GM23338 (cell line): ENCODE data around the gene EVA1B. TPM values are rescaled to one million over a fixed set of nuclear protein-coding genes. Genes with fewer than 3 reads are reported as not detected.

Experiments used
- ATAC-seq: fragments of 200-7000 bp; cut with Tn5 transposase; 3 replicates; pipeline ENCODE4 v1.9.1; 2020
- DNase-seq: peaks from one replicate; pipeline ENCODE4 v3.0.0-alpha.2; 2015; ENCODE audit warnings: low spot score
- H2AFZ ChIP-seq: fragments of 200-600 bp; sonication (generic); 2 replicates; pipeline ENCODE4 v1.8.0; 2016; ENCODE audit warnings: antibody characterized with exemption, mild to moderate bottlenecking, moderate library complexity
- H3F3A ChIP-seq: fragments of 200-600 bp; sonication (generic); replicated peaks from 2 replicates; pipeline ENCODE4 v1.8.0; 2017; ENCODE audit warnings: antibody characterized with exemption, mixed run types, low read depth
- H3K27ac ChIP-seq: fragments of 200-600 bp; sonication (generic); 2 replicates; pipeline ENCODE4 v1.6.1; 2016; ENCODE audit warnings: low read depth
- H3K27me3 ChIP-seq: fragments of 200-600 bp; sonication (generic); 2 replicates; pipeline ENCODE4 v1.8.0; 2016; ENCODE audit warnings: mild to moderate bottlenecking, mixed run types, moderate library complexity; ENCODE audit not compliant: insufficient read depth
- H3K36me3 ChIP-seq: fragments of 200-600 bp; sonication (generic); 2 replicates; pipeline ENCODE4 v1.8.0; 2016; ENCODE audit warnings: mild to moderate bottlenecking; ENCODE audit not compliant: insufficient read depth
- H3K4me1 ChIP-seq: fragments of 200-600 bp; sonication (generic); 2 replicates; pipeline ENCODE4 v1.8.0; 2016; ENCODE audit warnings: mild to moderate bottlenecking, moderate library complexity; ENCODE audit not compliant: insufficient read depth
- H3K4me2 ChIP-seq: fragments of 200-600 bp; sonication (generic); 2 replicates; pipeline ENCODE4 v1.7.1; 2017; ENCODE audit warnings: mixed run types
- H3K4me3 ChIP-seq: fragments of 200-600 bp; sonication (generic); 2 replicates; pipeline ENCODE4 v1.6.1; 2016; ENCODE audit warnings: mixed run types
- H3K79me2 ChIP-seq: fragments of 200-600 bp; sonication (generic); replicated peaks from 2 replicates; pipeline ENCODE4 v1.8.0; 2017; ENCODE audit warnings: mild to moderate bottlenecking; ENCODE audit not compliant: insufficient read depth
- H3K9me2 ChIP-seq: fragments of 200-600 bp; sonication (generic); 2 replicates; pipeline ENCODE4 v1.8.0; 2017; ENCODE audit not compliant: insufficient read depth
- H4K20me1 ChIP-seq: fragments of 200-600 bp; sonication (generic); replicated peaks from 2 replicates; pipeline ENCODE4 v1.8.0; 2017; ENCODE audit warnings: mild to moderate bottlenecking; ENCODE audit not compliant: insufficient read depth
- H3K27ac Mint-ChIP-seq: 2 replicates; pipeline ENCODE4 v1.8.0; 2020; ENCODE audit warnings: inconsistent platforms, mild to moderate bottlenecking, moderate library complexity, mixed read lengths
- H3K27me3 Mint-ChIP-seq: 3 replicates; pipeline ENCODE4 v1.8.0; 2022; ENCODE audit warnings: low read depth, mild to moderate bottlenecking, moderate library complexity, mixed read lengths, inconsistent platforms; ENCODE audit not compliant: insufficient read depth, poor library complexity
- H3K36me3 Mint-ChIP-seq: 3 replicates; pipeline ENCODE4 v1.8.0; 2021; ENCODE audit warnings: low read depth, mild to moderate bottlenecking, inconsistent platforms, moderate library complexity, mixed read lengths
- H3K4me1 Mint-ChIP-seq: 3 replicates; pipeline ENCODE4 v1.8.0; 2020; ENCODE audit warnings: mild to moderate bottlenecking, inconsistent platforms, mixed read lengths
- H3K4me3 Mint-ChIP-seq: 3 replicates; pipeline ENCODE4 v1.8.0; 2021; ENCODE audit warnings: moderate library complexity, mild to moderate bottlenecking, inconsistent platforms, mixed read lengths
- H3K9me3 Mint-ChIP-seq: 3 replicates; pipeline ENCODE4 v1.8.0; 2020; ENCODE audit warnings: moderate library complexity, mild to moderate bottlenecking, inconsistent platforms, mixed read lengths
- CTCF ChIP-seq, 2 experiments: fragments of 200-600 bp in 1 of 2; sonication (generic) in 1 of 2; conservative IDR thresholded peaks; 2 replicates each; pipeline versions ENCODE4 v1.5.1 to v1.6.1; 2016 to 2017; ENCODE audit warnings: antibody characterized with exemption in 2 of 2, low read depth in 2 of 2, mild to moderate bottlenecking in 2 of 2, moderate library complexity in 1 of 2
- EZH2 ChIP-seq: fragments of 200-600 bp; sonication (generic); IDR thresholded peaks from one replicate; pipeline ENCODE4 v1.8.0; 2017; ENCODE audit warnings: antibody characterized with exemption, mild to moderate bottlenecking, low read depth; ENCODE audit not compliant: unreplicated experiment
- EZH2phosphoT487 ChIP-seq: fragments of 200-600 bp; sonication (generic); IDR thresholded peaks from one replicate; pipeline ENCODE4 v1.8.1; 2018; ENCODE audit warnings: antibody characterized with exemption; ENCODE audit not compliant: unreplicated experiment
- JUNB ChIP-seq: IDR thresholded peaks from one replicate; pipeline ENCODE4 v1.6.1; 2016; ENCODE audit warnings: antibody characterized with exemption; ENCODE audit not compliant: unreplicated experiment
- NANOG ChIP-seq: IDR thresholded peaks from 2 replicates; pipeline ENCODE4 v1.6.1; 2016; ENCODE audit warnings: antibody characterized with exemption, borderline replicate concordance
- POLR2AphosphoS5 ChIP-seq: IDR thresholded peaks from 2 replicates; pipeline ENCODE4 v1.6.1; 2016; ENCODE audit warnings: antibody characterized with exemption, low read depth
- REST ChIP-seq: IDR thresholded peaks from one replicate; pipeline ENCODE4 v1.6.1; 2018; ENCODE audit warnings: antibody characterized with exemption; ENCODE audit not compliant: unreplicated experiment
- STAT1 ChIP-seq: IDR thresholded peaks from one replicate; pipeline ENCODE4 v1.6.1; 2016; ENCODE audit warnings: antibody characterized with exemption; ENCODE audit not compliant: unreplicated experiment
- ZNF114 ChIP-seq: fragments of 250-450 bp; sonication (Bioruptor Pico); IDR thresholded peaks from 2 replicates; pipeline ENCODE4 v1.5.0; 2020; ENCODE audit warnings: mild to moderate bottlenecking, moderate library complexity
- polyA plus RNA-seq: library from polyadenylated mRNA; unstranded; fragments of >200 nt; fragmentation: Nextera tagmentation; extraction: Ambion mirVana; gene quantifications from 2 replicates; pipeline ENCODE4 v1.2.1, GENCODE V29; 2016
- total RNA-seq: library from RNA; depleted of rRNA; stranded (reverse); fragments of >200 nt; shearing (Covaris generic); gene quantifications from 2 replicates; pipeline ENCODE4 v1.2.3, GENCODE V29; 2014
- TF ChIP-seq, protein P1 (sequence below): IDR thresholded peaks from 2 replicates; pipeline ENCODE4 v1.6.1; 2016; ENCODE audit warnings: antibody characterized with exemption

EVA1B gene
- total and polyA plus RNA-seq, 2 experiments from 2014 or later: 9.2 to 27.3 TPM

- Histone ChIP-seq H3K4me2 (no peak overlapping the region), H3K9me2 (no peaks in the 10 kb centered on the region), H3K27me3 (no peaks in the 10 kb centered on the region), H3K36me3 (peaks cover 45% of the 10 kb centered on the region), H3K4me3 (no peak overlapping the region), H2AFZ (no peak overlapping the region), H4K20me1 (peaks cover 6% of the 10 kb centered on the region; the same call in 1 of the 2 replicates), H3K4me1 (peaks cover 8% of the 10 kb centered on the region), H3K27ac (no peak overlapping the region), H3K79me2 (0 out of 2 replicates have a peak, but pooled peaks cover 4% of the 10 kb centered on the region), H3F3A (peaks cover 14% of the 10 kb centered on the region)
- TF ChIP-seq JUNB (no peak), EZH2 (no peak), REST (no peak), NANOG (no peak), STAT1 (no peak), ZNF114 (CRISPR knock-in tag) (no peak), EZH2phosphoT487 (no peak)
- no peaks in the 10 kb centered on the region for H3K9me3 Mint-ChIP-seq
- H3K27me3 Mint-ChIP-seq: peaks cover 12% of the 10 kb centered on the region
- 0 out of 2 replicates have a peak overlapping the region, but pooled peaks have one; percentile 30 for H3K27ac Mint-ChIP-seq
- DNase-seq (no peak), ATAC-seq (no peak)
- peaks cover 10% of the 10 kb centered on the region for H3K4me1 Mint-ChIP-seq
- no peak overlapping the region for H3K4me3 Mint-ChIP-seq
- peaks cover 84% of the 10 kb centered on the region for H3K36me3 Mint-ChIP-seq
These were observed 22.2 kb downstream of the EVA1B start for GRCh38 chr1:36301220-36301619.

DNA sequence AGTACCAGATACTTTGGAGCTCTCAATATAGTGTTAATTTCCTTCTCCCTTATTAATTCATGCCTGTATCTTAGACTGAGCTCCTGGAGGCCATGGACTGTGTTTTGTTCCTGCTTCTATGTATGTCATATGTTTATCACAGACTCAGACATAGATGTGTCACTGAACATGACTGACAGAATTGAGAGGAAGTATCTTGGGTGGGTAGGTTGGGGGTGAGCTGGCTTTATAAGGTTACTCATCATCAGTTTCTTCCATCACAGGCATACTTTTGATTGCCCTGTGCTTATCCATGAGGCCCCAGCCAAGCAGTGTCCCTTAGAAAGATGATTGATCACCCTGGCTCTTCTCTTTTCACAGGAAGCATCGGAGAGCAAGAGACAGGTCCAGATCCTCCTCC, 22.9 kb downstream of the EVA1B start:
- Histone ChIP-seq H3K4me3 (no peak overlapping the region), H3K9me2 (no peaks in the 10 kb centered on the region), H3K79me2 (0 out of 2 replicates have a peak, but pooled peaks cover 4% of the 10 kb centered on the region), H3F3A (peaks cover 9% of the 10 kb centered on the region), H4K20me1 (peaks cover 9% of the 10 kb centered on the region; the same call in 1 of the 2 replicates), H2AFZ (no peak overlapping the region), H3K4me1 (peaks cover 5% of the 10 kb centered on the region), H3K36me3 (peaks cover 48% of the 10 kb centered on the region), H3K27ac (no peak overlapping the region), H3K27me3 (no peaks in the 10 kb centered on the region), H3K4me2 (no peak overlapping the region)
- peaks cover 12% of the 10 kb centered on the region for H3K27me3 Mint-ChIP-seq
- H3K27ac Mint-ChIP-seq: peak overlapping the region; percentile 90
- no peak overlapping the region for H3K4me3 Mint-ChIP-seq
- DNase-seq (no peak), ATAC-seq (no peak)
- H3K36me3 Mint-ChIP-seq: peaks cover 88% of the 10 kb centered on the region
- peaks cover 7% of the 10 kb centered on the region for H3K4me1 Mint-ChIP-seq
- H3K9me3 Mint-ChIP-seq: no peaks in the 10 kb centered on the region
- TF ChIP-seq REST (no peak), EZH2 (no peak), EZH2phosphoT487 (no peak), NANOG (no peak), ZNF114 (CRISPR knock-in tag) (no peak), POLR2AphosphoS5 (no peak), JUNB (no peak), CTCF (conservative IDR thresholded peaks at IDR 0.05; ENCODE audit: low read depth in 2 of 2) (no peak)
- TF ChIP-seq, protein P1, sequence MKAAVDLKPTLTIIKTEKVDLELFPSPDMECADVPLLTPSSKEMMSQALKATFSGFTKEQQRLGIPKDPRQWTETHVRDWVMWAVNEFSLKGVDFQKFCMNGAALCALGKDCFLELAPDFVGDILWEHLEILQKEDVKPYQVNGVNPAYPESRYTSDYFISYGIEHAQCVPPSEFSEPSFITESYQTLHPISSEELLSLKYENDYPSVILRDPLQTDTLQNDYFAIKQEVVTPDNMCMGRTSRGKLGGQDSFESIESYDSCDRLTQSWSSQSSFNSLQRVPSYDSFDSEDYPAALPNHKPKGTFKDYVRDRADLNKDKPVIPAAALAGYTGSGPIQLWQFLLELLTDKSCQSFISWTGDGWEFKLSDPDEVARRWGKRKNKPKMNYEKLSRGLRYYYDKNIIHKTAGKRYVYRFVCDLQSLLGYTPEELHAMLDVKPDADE: no peak
